HCT116 (cell line): ENCODE data around the gene THBS1. TPM values are rescaled to one million over a fixed set of nuclear protein-coding genes. Genes with fewer than 3 reads are reported as not detected.

Experiments used
- ATAC-seq: fragments of 200-7000 bp; cut with Tn5 transposase; 2 replicates; pipeline ENCODE4 v1.9.1; 2020; ENCODE audit warnings: mild to moderate bottlenecking, moderate library complexity
- BruUV-seq: library from RNA; stranded (reverse); fragments of 400-500 nt; replicated peaks from 2 replicates; lab custom pipeline; 2021; lab: Mats Ljungman, UMichigan
- CTCF ChIA-PET: fragments of 300-600 bp; sonication (Branson Sonifier 250); formaldehyde crosslinking; loops from one replicate; lab custom pipeline; 2021; ENCODE audit warnings: antibody characterized with exemption; lab: Charles Lee
- POLR2A ChIA-PET: fragments of 300-600, 350-600 bp; sonication (Branson Sonifier 250); formaldehyde crosslinking; loops from one replicate; lab custom pipeline; 2021; ENCODE audit warnings: antibody characterized with exemption; lab: Charles Lee
- RAD21 ChIA-PET, 2 experiments: fragments of 300-600 bp; sonication (Branson Sonifier 250); formaldehyde crosslinking; loops; one replicate each; lab custom pipeline; 2023; ENCODE audit warnings: low total read pairs in 2 of 2; ENCODE audit not compliant: uncharacterized antibody in 2 of 2, unreplicated experiment in 2 of 2, low non-redundant PET in 1 of 2; lab: Charles Lee
- DNase-seq: peaks from one replicate; pipeline ENCODE4 v3.0.0-alpha.2; 2010; ENCODE audit warnings: low read depth, low spot score
- H2AFZ ChIP-seq: fragments of 200-600 bp; shearing (Covaris generic), sonication (generic); 2 replicates; pipeline ENCODE4 v1.6.1; 2017; ENCODE audit warnings: low read depth, mixed run types, mixed read lengths, antibody characterized with exemption, low read length; ENCODE audit not compliant: poor library complexity, severe bottlenecking
- H3K27ac ChIP-seq: 2 replicates; pipeline ENCODE4 v1.5.1; 2012; ENCODE audit warnings: low read depth, low read length
- H3K27me3 ChIP-seq: fragments of 200-600 bp; sonication (generic); 2 replicates; pipeline ENCODE4 v1.6.1; 2016; ENCODE audit warnings: mixed run types, low read length, mixed read lengths; ENCODE audit not compliant: insufficient read depth
- H3K36me3 ChIP-seq, 2 experiments: fragments of 200-500 bp in 1 of 2; fragments of 200-600 bp in 1 of 2; sonication (Bioruptor generic) in 1 of 2; sonication (generic) in 1 of 2; 2 replicates each; pipeline versions ENCODE4 v1.5.1 to v1.6.1; 2014 to 2016; ENCODE audit warnings: low read length in 2 of 2, inconsistent platforms in 1 of 2, mixed read lengths in 1 of 2, mixed run types in 1 of 2; ENCODE audit not compliant: insufficient read depth in 2 of 2, control insufficient read depth in 1 of 2
- H3K4me1 ChIP-seq, 2 experiments: fragments of 200-600 bp in 1 of 2; sonication (generic) in 1 of 2; 2 replicates each; pipeline versions ENCODE4 v1.5.1 to v1.6.1; 2012 to 2017; ENCODE audit warnings: low read length in 2 of 2, inconsistent platforms in 1 of 2, mild to moderate bottlenecking in 1 of 2, mixed read lengths in 1 of 2, mixed run types in 1 of 2, moderate library complexity in 1 of 2; ENCODE audit not compliant: insufficient read depth in 2 of 2, control insufficient read depth in 1 of 2
- H3K4me2 ChIP-seq: fragments of 200-600 bp; sonication (generic); 2 replicates; pipeline ENCODE4 v1.6.1; 2017; ENCODE audit warnings: mixed run types, low read length, mixed read lengths
- H3K4me3 ChIP-seq, 2 experiments: fragments of 200-600 bp in 1 of 2; sonication (generic) in 1 of 2; replicated peaks in 1 of 2; 2 replicates each; pipeline ENCODE4 v1.5.1; 2011 to 2016; ENCODE audit warnings: low read length in 2 of 2, control low read depth in 1 of 2, low read depth in 1 of 2, mild to moderate bottlenecking in 1 of 2, mixed read lengths in 1 of 2, mixed run types in 1 of 2
- H3K79me2 ChIP-seq: fragments of 200-600 bp; sonication (generic); 2 replicates; pipeline ENCODE4 v1.6.1; 2017; ENCODE audit warnings: mild to moderate bottlenecking, mixed run types, low read length, moderate library complexity, mixed read lengths; ENCODE audit not compliant: insufficient read depth
- H3K9ac ChIP-seq: fragments of 200-600 bp; sonication (generic); 2 replicates; pipeline ENCODE4 v1.6.1; 2016; ENCODE audit warnings: low read length, mixed read lengths
- H3K9me2 ChIP-seq: fragments of 200-600 bp; sonication (generic), shearing (Covaris generic); 2 replicates; pipeline ENCODE4 v1.6.1; 2017; ENCODE audit warnings: mixed run types, mild to moderate bottlenecking, moderate library complexity; ENCODE audit not compliant: insufficient read depth
- H3K9me3 ChIP-seq, 2 experiments: fragments of 200-500 bp in 1 of 2; fragments of 200-600 bp in 1 of 2; sonication (Bioruptor generic) in 1 of 2; sonication (generic) in 1 of 2; 2 replicates each; pipeline ENCODE4 v1.6.1; 2014 to 2017; ENCODE audit warnings: low read length in 2 of 2, mixed read lengths in 2 of 2, inconsistent platforms in 1 of 2, low read depth in 1 of 2, mild to moderate bottlenecking in 1 of 2, mixed run types in 1 of 2, moderate library complexity in 1 of 2; ENCODE audit not compliant: control insufficient read depth in 1 of 2, insufficient read depth in 1 of 2
- H4K20me1 ChIP-seq: fragments of 200-600 bp; sonication (generic), shearing (Covaris generic); 2 replicates; pipeline ENCODE4 v1.6.1; 2017; ENCODE audit warnings: mixed run types, mild to moderate bottlenecking, moderate library complexity; ENCODE audit not compliant: insufficient read depth
- EGR1 ChIP-seq: IDR thresholded peaks from 2 replicates; pipeline ENCODE4 v1.6.1; 2012; ENCODE audit warnings: low read depth
- FOSL1 ChIP-seq: IDR thresholded peaks from 2 replicates; pipeline ENCODE4 v1.6.1; 2012; ENCODE audit warnings: low read depth
- REST ChIP-seq: IDR thresholded peaks from 2 replicates; pipeline ENCODE4 v1.6.1; 2012; ENCODE audit warnings: low read depth
- YY1 ChIP-seq: IDR thresholded peaks from 2 replicates; pipeline ENCODE4 v1.6.1; 2011; ENCODE audit warnings: low read length, low read depth, moderate library complexity, mild to moderate bottlenecking; ENCODE audit not compliant: insufficient replicate concordance; ENCODE audit errors: extremely low read depth
- intact Hi-C: fragments of 100-400 bp; cut with micrococcal nuclease; formaldehyde crosslinking; loops from 2 replicates; pipeline ENCODE4 v1.10.0; 2022
- total RNA-seq: library from RNA; stranded (reverse); gene quantifications from one replicate; pipeline ENCODE4 v1.2.1, GENCODE V29; 2021; ENCODE audit not compliant: unreplicated experiment

The THBS1 gene
- total RNA-seq, 1 experiment from 2014 or later = 6.3 TPM

- TF ChIP-seq REST (no peak), EGR1 (no peak)
- peaks cover 16 to 21% of the 10 kb centered on the region in 2 experiments for H3K4me1 ChIP-seq
- ATAC-seq (no peak), DNase-seq (no peak)
- intact Hi-C loops = no loop called here
- CTCF ChIA-PET = no interaction called here
- no peaks in the 10 kb centered on the region for H3K79me2 ChIP-seq
- H3K27ac ChIP-seq = no peak overlapping the region
- no peak overlapping the region for H3K4me2 ChIP-seq
- H3K9me3 ChIP-seq = no peaks in the 10 kb centered on the region
- BruUV-seq = no TSS peak
- POLR2A ChIA-PET = no interaction called here
- H3K4me3 ChIP-seq = no peak overlapping the region
- H2AFZ ChIP-seq = no peak overlapping the region
- H3K9me2 ChIP-seq = no peaks in the 10 kb centered on the region
- H4K20me1 ChIP-seq = no peaks in the 10 kb centered on the region
- no peaks in the 10 kb centered on the region for H3K36me3 ChIP-seq
- H3K27me3 ChIP-seq = no peaks in the 10 kb centered on the region
- RAD21 ChIA-PET = no interaction called here
- H3K9ac ChIP-seq = no peak overlapping the region
Measured at GRCh38 chr15:39644136-39644535, 63.3 kb downstream of the THBS1 start.

DNA sequence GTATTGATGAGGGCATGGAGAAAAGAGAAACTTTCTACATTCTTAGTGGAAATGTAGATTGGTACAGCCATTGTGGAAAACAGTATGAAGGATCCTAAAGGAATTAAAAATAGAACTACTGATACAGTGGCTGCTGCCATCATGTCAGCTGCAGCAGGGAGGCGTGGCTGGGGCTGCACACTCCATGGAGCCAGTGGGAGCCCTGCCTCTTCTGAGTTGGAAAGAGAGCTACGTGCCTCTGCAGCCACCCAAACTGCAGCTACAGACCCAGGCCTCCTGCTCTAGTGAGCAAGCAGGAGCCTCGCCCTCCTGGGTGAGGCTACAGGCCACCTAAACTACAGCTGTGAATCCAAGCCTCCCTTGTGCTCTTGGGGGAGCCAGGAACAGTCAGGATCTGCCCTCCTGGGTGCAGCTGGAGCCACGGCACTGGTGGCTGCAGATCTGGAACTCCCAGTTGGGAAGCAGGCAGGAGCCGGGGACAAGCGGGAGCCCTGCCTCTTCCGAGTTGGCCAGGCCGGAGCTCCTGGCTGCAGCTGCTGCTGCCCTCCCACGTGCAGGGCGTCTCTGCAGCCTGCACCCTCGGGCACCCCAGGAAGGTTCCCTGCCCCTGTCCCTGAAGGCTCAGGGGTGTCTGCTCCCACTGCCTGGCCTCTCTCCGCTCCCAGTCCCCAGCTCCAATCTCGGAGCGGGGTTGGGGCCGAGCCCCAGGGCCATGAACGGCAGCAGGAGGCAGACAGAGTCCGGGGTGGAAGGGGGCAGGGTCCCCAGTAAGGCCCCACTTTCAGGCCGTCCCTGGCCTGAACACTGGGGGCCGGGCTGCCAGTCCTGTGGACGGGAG lies 64.5 kb downstream of the THBS1 start:
- no peaks in the 10 kb centered on the region for H3K9me2 ChIP-seq
- no peak overlapping the region for H3K4me3 ChIP-seq
- no peak overlapping the region for H2AFZ ChIP-seq
- H3K4me2 ChIP-seq = no peak overlapping the region
- intact Hi-C loops = no loop called here
- H3K27ac ChIP-seq = no peak overlapping the region
- ChIA-PET POLR2A (no interaction called here), CTCF (interaction anchor here (1.1 kb wide), 1 partner anchor 112 kb away, joined by 4 read pairs; no protein-coding TSS in a partner anchor), RAD21 (no interaction called here)
- no peak overlapping the region for H3K9ac ChIP-seq
- TF ChIP-seq FOSL1 = no peak
- TF ChIP-seq YY1 = no peak
- H3K4me1 ChIP-seq = peaks cover 16 to 21% of the 10 kb centered on the region in 2 experiments
- no peak for ATAC-seq
- H4K20me1 ChIP-seq = no peaks in the 10 kb centered on the region
- no peaks in the 10 kb centered on the region for H3K9me3 ChIP-seq
- BruUV-seq = no TSS peak
- H3K36me3 ChIP-seq = no peaks in the 10 kb centered on the region
- no peaks in the 10 kb centered on the region for H3K79me2 ChIP-seq
- DNase-seq = no peak
- no peaks in the 10 kb centered on the region for H3K27me3 ChIP-seq
